Activated T-helper 9 cell treated with anti-CD3 and anti-CD28 coated beads, Interleukin-2, amount 50 U/mL, for 16 hours (primary cell): ENCODE data around the gene ZNF217.
"Not testable (repeated sequence)": the region's sequence is repeated elsewhere in the genome, so short reads cannot be mapped to it uniquely, and the experiment has no call there.

Source experiments
- DNase-seq: peaks from one replicate; pipeline ENCODE4 v3.0.0-alpha.2; 2020; ENCODE audit warnings: low read depth

Gene ZNF217

DNA sequence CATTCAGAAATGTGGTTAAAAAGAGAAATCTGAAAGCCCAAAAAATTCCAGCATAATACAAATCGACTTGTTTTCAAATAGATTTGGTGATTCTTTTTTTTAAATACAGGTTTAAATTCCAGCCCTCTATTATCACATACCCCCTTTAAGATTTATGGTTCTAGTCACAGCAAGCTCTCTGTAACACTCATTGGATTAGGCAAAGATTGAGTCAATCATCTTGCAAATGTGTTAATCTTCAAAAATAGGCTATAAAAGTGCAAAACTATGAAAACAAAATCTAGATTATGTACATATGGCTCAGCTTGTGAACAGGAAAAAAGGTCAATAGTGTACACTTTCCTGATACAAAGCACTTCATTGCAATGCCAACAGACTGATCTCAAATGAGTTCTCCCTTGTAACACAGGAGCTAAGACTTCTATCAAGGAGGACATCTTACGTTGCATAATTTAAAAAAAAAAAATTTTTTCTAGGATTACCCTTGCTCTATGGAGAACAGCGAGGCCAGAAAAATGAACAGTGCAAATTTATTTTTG lies 26.2 kb downstream of the ZNF217 start:
- DNase-seq = no peak

DNA sequence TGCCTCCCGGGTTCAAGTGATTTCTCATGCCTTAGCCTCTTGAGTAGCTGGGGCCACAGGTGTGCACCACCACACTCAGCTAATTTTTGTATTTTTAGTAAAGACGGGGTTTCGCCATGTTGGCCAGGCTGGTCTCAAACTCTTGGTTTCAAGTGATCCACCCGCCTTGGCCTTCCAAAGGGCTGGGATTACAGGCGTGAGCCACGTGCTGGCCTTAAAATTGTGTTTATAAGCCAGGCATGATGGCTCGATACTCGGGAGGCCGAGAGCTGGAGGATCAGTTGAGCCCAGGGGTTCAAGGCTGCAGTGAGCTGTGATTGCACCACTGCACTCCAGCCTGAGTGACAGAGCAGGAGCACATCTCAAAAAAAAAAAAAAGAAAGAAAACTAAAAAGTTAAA lies 27.0 kb downstream of the ZNF217 start:
- DNase-seq = not testable (repeated sequence)

DNA sequence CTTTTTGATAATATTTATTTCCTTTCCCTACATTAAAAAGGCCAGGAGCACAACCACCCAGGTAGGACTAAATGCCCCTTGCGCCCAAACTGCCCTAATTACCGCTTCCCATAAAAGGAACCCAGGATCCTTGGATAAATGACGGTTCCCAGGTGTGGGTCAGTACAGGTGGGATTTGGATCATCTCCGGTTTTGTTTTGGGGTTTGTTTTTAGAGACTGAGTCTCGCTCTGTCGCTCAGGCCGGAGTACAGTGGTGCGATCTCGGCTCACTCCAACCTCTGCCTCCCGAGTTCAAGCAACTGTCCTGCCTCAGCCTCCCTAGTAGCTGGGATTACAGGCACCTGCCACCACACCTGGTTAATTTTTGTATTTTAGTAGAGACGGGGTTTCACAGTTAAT lies 28.4 kb downstream of the ZNF217 start:
- no peak for DNase-seq

DNA sequence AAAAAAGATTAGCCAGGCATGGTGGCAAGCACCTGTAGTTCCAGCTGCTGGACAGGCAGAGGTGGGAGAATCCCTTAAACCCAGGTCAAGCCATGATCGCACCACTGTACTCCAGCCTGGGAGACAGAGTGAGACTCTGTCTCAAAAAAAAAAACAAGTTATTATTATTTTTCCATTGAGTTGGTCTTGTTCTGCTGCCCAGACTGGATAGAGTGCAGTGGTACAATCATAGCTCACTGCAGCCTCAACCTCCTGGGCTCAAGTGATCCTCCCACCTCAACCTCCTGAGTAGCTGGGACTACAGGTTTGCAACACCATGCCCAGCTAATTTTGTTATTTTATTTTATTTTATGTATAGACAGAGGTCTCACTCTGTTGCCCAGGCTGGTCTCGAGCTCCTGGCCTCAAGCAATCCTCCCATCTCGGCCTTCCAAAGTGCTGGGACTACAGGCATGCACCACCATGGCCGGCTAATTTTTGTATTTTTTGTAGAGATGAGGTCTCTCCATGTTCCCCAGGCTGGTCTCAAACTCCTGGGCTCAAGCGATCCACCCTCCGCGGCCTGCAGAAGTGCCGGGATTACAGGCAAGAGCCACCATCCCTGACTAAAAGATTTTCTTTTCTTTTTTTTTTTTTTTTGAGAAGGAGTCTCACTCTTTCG lies 31.4 kb downstream of the ZNF217 start:
- DNase-seq = not testable (repeated sequence)

DNA sequence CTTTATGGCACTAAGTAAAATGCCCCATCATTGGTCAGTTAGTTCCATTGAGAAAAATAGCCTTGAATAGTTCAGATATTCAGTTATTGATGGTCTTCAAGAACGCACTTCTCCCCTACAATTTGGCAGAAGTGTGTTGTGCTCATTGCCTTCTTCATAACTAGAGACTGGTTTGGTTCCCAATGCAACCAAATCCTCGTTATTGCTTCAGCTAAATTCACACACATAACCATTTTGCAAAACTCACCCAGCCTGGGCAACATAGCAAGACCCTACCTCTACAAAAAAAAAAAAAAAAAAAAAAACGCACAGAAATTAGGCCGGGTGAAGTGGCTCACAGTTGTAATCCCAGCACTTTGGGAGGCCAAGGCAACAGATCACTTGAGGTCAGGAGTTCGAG lies 32.1 kb downstream of the ZNF217 start:
- DNase-seq = no peak

DNA sequence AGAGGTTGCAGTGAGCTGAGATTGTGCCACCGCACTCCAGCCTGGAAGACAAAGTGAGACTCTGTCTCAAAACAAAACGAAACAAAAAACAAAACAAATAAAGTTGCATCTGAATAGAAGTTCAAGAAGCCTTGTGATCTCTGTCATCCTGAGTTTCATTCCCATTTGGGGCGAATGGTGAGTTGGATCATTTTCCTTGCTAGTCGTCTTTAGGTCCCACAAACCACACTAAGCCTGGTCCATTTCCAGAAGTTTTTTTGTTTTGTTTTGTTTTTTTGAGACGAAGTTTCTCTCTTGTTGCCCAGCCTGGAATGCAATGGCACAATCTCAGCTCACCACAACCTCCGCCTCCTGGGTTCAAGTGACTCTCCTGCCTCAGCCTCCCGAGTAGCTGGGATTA lies 33.8 kb downstream of the ZNF217 start:
- no peak for DNase-seq

DNA sequence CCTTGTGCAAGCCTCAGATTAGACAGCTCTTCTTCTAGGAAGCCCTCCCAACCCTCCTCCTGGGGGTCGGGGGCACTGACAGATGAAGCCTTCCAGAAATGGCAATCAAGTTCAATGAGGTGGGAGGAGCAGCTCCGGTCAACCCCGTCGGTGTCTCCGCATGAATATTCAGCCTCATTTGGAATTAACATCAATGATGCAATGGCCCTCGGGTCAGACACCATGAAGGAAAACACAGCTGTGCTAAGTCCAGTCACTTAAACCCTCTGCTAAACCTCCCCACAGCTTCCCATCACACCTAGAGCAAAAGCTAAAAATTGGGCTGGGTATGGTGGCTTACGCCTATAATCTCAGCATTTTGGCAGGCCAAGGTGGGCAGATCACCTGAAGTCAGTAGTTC lies 36.5 kb downstream of the ZNF217 start:
- DNase-seq = no peak

DNA sequence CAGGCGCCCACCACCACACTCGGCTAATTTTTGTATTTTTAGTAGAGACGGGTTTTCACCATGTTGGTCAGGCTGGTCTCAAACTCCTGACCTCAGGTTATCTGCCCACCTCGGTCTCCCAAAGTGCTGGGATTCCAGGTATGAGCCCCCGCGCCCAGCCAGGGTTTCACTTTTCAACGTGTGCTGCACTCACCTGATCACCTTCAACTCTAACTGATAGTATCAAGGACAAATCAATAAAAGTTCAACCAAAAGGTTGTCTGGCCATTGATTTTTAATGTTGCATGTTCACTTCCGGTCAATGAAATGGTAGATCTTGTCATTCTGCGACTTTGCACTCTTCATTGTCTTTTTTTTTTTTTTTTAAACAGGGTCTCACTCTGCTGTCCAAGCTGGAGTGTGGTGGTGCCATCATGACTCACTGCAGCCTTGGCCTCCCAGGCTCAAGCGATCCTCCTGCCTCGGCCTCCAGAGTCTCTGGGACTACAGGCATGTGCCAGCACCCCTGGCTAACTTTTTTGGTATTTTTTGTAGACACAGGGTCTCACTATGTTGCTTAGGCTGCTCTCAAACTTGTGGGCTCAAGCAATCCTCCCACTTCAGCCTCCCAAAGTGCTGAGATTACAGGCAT lies 37.3 kb downstream of the ZNF217 start:
- DNase-seq = no peak

DNA sequence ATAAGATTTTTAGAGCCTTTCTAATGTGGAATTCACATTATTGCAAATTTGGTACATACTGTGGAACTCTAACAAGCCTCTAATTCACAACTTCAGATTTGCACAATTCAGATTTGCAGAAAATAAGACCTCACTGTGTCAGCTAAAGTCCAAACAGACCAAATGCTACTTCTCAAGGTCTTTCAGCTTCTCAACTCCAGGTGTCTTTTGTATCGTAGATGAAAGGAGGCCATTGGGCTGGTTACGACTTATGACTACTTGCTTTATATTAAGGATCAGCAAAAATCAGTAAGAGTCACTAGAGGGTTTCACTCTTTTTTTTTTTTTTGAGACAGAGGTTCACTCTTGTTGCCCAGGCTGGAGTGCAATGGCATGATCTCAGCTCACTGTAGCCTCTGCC lies 37.8 kb downstream of the ZNF217 start:
- DNase-seq = no peak

DNA sequence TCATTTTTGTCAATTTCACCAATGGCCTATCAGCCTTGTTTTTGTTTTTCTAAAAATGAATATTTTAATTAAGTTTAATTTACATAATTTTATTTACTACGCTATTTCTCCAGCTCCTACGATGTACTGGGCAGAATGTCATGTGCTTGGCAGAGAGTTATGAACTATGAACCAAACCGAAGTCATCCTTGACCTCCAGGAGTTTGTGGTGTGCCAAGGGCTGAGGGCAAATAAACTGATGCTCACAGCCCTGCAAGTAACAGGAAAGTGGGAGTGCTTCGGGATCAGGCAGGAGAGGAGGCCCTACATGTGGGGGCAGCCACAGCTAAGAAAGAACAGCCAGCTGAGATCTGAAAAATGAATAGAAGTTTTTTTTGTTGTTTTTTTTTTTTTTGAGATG lies 38.6 kb downstream of the ZNF217 start:
- DNase-seq = no peak

DNA sequence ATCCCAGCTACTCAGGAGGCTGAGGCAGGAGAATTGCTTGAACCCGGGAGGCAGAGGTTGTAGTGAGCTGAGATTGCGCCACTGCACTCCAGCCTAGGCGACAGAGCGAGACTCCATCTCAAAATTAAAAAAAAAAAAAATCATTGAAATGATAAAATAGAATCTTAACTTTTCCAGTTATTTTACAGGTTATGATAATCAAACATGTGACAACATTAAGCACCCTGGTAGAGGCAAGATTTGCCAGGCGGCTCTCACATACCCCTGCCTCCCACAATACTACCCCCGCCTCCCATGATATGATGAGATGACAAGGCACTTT lies 41.1 kb downstream of the ZNF217 start:
- not testable (repeated sequence) for DNase-seq

DNA sequence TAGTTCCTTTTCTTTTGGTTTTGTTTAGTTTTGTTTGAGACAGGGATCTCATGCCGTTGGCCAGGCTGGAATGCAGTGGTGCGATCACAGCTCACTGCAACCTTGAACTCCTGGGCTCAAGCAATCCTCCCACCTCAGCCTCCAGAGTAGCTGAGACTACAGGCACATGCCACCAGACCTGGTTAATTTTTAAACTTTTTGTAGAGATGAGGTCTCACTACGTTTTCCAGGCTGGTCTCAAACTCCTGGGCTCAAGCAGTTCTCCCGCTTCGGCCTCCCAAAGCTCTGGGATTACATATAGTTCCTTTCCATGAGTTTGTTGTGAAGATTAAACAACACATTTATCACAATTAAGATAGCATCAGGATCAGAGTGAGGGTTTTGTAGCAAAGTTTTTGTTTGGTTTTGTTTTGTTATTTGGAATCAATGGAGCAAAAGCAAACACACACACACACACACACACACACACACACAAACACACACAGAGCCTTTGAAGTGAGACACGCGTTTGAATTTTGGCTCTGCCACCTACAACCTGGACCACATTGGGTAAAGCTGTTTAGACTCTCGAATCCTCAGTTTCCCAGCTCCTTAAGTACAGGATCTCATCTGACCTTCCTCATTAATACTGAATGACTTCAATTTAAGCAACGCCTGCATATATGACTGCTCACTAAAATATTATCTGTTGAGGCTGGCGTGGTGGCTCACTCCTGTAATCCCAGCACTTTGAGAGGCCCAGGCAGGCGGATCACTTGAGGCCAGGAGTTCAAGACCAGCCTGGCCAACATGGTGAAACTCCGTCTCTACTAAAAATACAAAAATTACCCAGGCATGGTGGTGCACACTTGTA lies 41.7 kb downstream of the ZNF217 start:
- not testable (repeated sequence) for DNase-seq

DNA sequence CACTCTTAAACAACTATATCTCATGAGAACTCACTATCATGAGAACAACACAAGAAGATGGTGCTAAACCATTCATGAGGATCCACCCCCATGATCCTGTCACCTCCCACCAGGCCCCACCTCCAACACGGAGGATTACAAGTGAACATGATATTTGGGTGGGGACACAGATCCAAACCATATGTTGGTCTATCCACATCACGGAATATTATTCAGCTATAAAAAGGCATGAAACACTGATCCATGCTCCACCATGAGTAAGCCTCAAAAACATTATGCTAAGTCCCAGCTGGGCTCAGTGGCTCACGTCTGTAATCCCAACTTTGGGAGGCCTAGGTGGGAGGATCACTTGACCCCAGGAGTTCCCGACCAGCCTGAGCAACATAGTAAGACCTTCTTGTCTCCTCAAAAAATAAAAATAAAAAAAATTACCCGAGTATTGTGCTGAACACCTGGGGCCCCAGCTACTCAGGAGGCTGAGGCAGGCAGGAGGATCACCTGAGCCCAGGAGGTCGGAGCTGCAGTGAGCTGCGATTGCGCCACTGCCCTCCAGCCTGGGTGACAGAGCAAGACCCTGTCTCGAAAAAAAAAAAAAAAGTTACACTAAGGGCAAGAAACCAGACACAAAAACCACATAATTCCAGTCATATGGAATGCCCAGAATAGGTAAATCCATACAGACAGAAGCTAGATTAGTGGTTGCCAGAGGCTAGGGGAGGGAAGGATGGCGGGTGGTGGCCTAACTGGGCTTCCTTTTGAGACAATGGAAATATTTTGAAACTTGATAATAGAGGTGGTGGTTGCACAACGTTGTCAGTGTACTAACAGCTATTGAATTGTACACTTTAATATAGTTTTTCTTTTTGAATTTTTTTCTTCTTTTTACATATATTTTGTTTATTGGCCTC lies 43.1 kb downstream of the ZNF217 start:
- DNase-seq = no peak

DNA sequence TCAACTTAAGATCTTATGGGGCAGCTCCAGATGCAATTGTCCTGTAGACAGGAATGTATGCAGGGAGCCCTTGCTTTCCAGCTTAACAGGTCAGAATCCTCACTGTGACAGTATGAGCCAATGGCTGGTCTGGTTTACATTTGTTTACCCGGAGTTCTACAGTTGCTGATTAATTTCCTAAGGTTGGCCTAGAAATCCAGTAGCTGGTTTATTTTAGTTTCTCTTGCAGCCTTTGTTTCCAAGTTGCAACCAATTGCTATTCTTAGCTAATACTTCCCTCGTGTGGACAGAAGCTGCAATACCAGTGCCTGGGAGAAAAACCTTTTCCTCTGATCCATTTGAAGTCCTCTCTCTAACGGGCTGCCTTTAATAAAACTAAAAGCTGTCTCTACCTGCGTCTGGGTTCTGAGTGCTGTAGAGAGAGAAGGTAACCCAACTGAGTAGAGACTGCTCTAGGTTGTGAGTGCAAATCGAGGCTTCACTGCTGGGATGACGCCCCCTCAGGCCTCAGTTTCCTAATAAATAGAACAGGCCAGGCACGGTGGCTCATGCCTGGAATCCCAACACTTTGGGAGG lies 45.9 kb downstream of the ZNF217 start:
- no peak for DNase-seq

DNA sequence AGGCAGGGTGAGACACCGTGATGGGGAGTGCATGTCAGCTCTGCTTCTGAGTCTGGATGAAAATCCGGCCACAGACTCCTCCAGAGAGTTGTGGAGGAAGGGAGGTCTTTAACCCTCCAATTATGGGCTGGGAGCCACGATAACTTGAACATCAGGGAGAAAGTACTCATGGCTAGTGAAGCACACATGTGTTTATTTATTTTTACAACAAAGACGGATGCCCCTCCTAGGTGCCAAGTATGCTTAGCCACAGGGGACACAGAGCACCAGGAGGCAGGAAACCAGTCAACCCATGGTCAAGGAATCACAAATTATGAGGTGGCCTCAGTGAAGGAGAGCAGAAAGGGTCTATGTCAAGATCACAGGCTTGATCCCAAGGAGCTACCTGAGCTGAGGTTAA lies 54.1 kb downstream of the ZNF217 start:
- no peak for DNase-seq

DNA sequence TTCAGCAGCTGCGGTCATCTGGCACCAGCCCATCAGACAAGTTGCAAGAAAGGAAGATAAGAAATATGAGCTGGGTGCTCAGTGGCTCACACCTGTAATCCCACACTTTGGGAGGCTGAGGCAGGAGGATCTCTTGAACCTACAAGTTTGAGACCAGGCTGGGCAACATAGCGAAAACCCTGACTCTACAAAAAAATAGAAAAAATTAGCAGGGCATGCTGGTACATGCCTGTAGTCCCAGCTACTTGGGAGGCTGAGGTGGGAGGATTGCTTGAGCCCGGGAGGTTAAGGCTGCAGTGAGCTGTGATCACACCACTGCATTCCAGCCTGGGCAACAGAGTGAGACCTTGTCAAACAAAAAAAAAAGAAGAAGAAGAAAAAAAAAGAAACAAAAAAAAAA lies 57.3 kb downstream of the ZNF217 start:
- DNase-seq = not testable (repeated sequence)

DNA sequence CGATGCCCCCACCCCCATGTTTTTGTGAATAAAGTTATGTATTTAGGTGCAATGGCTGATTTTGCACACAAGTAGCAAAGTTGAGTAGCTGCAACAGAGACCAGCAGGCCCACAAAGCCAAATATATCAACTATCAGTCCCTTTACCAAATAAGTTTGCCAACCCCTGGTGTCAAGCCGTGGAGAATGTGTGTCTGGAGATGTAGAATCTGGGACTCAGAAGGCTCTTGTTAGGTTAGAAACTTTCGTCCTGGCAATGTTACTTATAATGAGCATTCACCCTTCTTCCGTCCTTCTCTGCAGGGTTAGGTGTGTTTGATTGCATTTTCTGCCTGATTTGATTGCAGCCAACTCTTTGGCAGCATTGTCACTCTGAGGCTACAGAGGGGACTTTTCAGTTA lies 57.8 kb downstream of the ZNF217 start:
- DNase-seq = no peak

DNA sequence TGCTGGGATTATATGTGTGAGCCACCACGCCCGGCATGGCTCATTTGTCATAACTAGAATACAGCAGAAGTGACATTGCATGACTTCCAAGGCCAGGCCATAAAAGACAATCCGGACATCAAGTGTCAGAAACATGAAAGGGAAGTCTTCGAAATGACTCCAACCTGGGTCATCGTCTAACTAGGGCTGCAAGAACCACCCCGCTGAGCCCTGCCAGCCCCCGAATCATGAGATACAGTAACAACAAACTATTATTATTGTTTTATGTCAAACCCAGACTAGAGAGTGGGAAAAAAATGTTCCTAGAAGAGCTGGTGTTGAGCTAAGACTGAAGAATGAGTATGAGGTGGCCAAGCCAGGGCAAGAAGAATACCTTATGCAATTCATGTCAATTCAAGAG lies 59.6 kb downstream of the ZNF217 start:
- DNase-seq = no peak

DNA sequence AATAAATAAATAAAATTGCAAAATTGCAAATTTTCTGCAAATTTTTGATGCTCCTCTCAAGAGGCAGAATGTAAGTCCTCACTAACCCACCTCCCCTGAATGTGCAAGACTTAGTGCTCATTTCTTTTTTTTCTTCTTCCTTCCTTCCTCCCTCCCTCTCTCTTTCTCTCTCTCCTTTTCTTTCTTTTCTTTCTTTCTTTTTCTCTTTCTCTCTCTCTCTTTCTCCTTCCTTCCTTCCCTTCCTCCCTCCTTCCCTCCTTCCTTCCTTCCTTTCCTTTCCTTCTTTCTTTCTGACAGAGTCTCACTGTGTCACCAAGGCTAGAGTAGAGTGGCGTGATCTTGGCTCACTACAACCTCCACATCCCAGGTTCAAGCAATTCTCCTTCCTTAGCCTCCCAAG lies 60.1 kb downstream of the ZNF217 start:
- DNase-seq = no peak

DNA sequence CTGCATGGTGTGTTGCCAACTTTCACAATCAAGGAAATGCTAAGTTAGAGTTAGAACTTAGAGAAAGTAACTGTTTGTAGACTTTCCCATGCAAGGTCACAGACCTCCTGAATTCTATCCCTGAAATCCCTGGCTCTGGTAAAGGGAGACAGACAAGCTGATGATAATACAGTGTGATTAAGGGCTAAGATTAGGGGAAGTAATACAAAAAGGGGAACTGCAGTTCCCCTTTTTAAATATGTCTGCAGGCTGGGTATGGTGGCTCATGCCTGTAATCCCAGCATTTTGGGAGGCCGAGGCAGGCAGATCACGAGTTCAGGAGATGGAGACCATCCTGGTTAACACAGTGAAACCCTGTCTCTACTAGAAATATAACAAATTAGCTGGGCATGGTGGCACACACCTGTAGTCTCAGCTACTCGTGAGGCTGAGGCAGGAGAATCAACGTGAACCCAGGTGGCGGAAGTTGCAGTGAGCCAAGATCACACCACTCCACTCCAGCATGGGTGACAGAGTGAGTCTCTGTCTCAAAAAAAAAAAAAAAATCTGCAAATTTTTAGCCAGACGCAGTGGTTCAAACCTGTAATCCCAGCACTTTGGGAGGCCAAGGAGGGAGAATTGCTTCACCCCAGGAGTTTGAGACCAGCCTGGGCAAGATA lies 60.9 kb downstream of the ZNF217 start:
- not testable (repeated sequence) for DNase-seq

DNA sequence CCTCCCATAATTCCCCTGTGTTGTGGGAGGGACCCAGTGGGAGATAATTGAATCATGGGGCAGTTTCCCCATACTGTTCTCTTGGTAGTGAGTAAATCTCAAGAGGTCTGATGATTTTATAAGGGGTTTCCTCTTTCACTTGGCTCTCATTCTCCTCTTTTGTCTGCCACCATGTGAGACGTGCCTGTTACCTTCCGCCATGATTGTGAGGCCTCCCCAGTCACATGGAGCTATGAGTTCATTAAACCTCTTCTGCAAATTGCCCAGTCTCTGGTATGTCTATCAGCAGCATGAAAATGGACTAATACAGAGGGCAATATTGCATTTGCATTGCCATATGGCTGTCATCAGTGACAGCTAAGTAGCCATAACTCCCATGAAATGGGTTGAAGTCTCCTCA lies 63.2 kb downstream of the ZNF217 start:
- DNase-seq = no peak
